SK-N-SH (cell line): ENCODE data around the gene TBXAS1. TPM values are rescaled to one million over a fixed set of nuclear protein-coding genes. Genes with fewer than 3 reads are reported as not detected.

Experiments used
- CTCF ChIA-PET: fragments of 300-600, 350-600 bp; formaldehyde crosslinking; extraction: SDS; loops from one replicate; lab custom pipeline; 2021; lab: Yijun Ruan, JAX
- POLR2A ChIA-PET: fragments of 350-600 bp; sonication (Branson Sonifier 250); formaldehyde crosslinking; extraction: SDS; loops from one replicate; lab custom pipeline; 2020; ENCODE audit warnings: antibody characterized with exemption, inconsistent platforms; lab: Yijun Ruan, JAX
- DNase-seq: peaks from one replicate; pipeline ENCODE4 v3.0.0; 2012
- H2AFZ ChIP-seq: fragments of 200-600 bp; sonication (generic); 2 replicates; pipeline ENCODE4 v1.8.1; 2016; ENCODE audit warnings: antibody characterized with exemption, mild to moderate bottlenecking, low read depth
- H3F3A ChIP-seq: fragments of 200-600 bp; sonication (generic); replicated peaks from 2 replicates; pipeline ENCODE3; 2016; ENCODE audit warnings: antibody characterized with exemption, mild to moderate bottlenecking; ENCODE audit not compliant: insufficient read depth
- H3K27ac ChIP-seq, 2 experiments: fragments of 200-500 bp in 1 of 2; fragments of 200-600 bp in 1 of 2; sonication (Bioruptor generic) in 1 of 2; sonication (generic), shearing (Covaris generic) in 1 of 2; 2 replicates each; pipeline versions ENCODE4 v1.5.1 to v1.6.1; 2014 to 2016; ENCODE audit warnings: low read depth in 2 of 2, inconsistent platforms in 1 of 2, low read length in 1 of 2, mild to moderate bottlenecking in 1 of 2, mixed read lengths in 1 of 2
- H3K27me3 ChIP-seq: fragments of 200-600 bp; sonication (generic), shearing (Covaris generic); 2 replicates; pipeline ENCODE4 v1.6.1; 2016; ENCODE audit warnings: mixed run types; ENCODE audit not compliant: insufficient read depth
- H3K36me3 ChIP-seq, 2 experiments: fragments of 200-500 bp in 1 of 2; fragments of 200-600 bp in 1 of 2; sonication (Bioruptor generic) in 1 of 2; sonication (generic) in 1 of 2; replicated peaks in 1 of 2; 2 replicates each; pipeline versions ENCODE3 to v1.5.1; 2014 to 2016; ENCODE audit warnings: low read length in 1 of 2, mild to moderate bottlenecking in 1 of 2; ENCODE audit not compliant: insufficient read depth in 2 of 2, control insufficient read depth in 1 of 2
- H3K4me1 ChIP-seq, 2 experiments: fragments of 200-500 bp in 1 of 2; fragments of 200-600 bp in 1 of 2; sonication (Bioruptor generic) in 1 of 2; sonication (generic), shearing (Covaris generic) in 1 of 2; 2 replicates each; pipeline versions ENCODE4 v1.5.1 to v1.6.1; 2014 to 2016; ENCODE audit warnings: low read depth in 1 of 2, low read length in 1 of 2, mixed run types in 1 of 2; ENCODE audit not compliant: insufficient read depth in 2 of 2, control insufficient read depth in 1 of 2
- H3K4me2 ChIP-seq: fragments of 200-600 bp; sonication (generic), shearing (Covaris generic); 2 replicates; pipeline ENCODE4 v1.6.1; 2017; ENCODE audit warnings: mixed run types
- H3K4me3 ChIP-seq, 2 experiments: fragments of 200-500 bp in 1 of 2; fragments of 200-600 bp in 1 of 2; sonication (Bioruptor generic) in 1 of 2; sonication (generic), shearing (Covaris generic) in 1 of 2; 2 replicates each; pipeline versions ENCODE4 v1.5.1 to v1.8.1; 2014 to 2016; ENCODE audit warnings: low read depth in 2 of 2, inconsistent platforms in 1 of 2, low read length in 1 of 2, mild to moderate bottlenecking in 1 of 2, mixed read lengths in 1 of 2, moderate library complexity in 1 of 2
- H3K79me2 ChIP-seq: fragments of 200-600 bp; sonication (generic); 2 replicates; pipeline ENCODE4 v1.8.1; 2017; ENCODE audit warnings: mild to moderate bottlenecking; ENCODE audit not compliant: insufficient read depth
- H3K9ac ChIP-seq: fragments of 200-600 bp; sonication (generic); 2 replicates; pipeline ENCODE4 v1.6.1; 2017; ENCODE audit warnings: mixed run types
- H3K9me2 ChIP-seq: fragments of 200-600 bp; sonication (generic); 2 replicates; pipeline ENCODE4 v1.6.1; 2017; ENCODE audit warnings: mixed run types
- H3K9me3 ChIP-seq: fragments of 200-600 bp; sonication (generic); 2 replicates; pipeline ENCODE4 v1.6.1; 2017; ENCODE audit warnings: mixed run types, mild to moderate bottlenecking, moderate library complexity
- H4K20me1 ChIP-seq: fragments of 200-600 bp; sonication (generic); 2 replicates; pipeline ENCODE4 v1.6.1; 2017; ENCODE audit warnings: mild to moderate bottlenecking, mixed run types; ENCODE audit not compliant: insufficient read depth
- EP300 ChIP-seq, 2 experiments: IDR thresholded peaks; 2 replicates each; pipeline versions ENCODE4 v1.4.0 to v1.6.1; 2012; ENCODE audit warnings: borderline replicate concordance in 1 of 2, low read depth in 1 of 2, low read length in 1 of 2
- FOXJ3 ChIP-seq: sonication (generic); formaldehyde crosslinking; IDR thresholded peaks from 2 replicates; pipeline ENCODE4 v1.5.1; 2020; ENCODE audit warnings: mild to moderate bottlenecking, missing genetic modification reagents
- FOXM1 ChIP-seq: IDR thresholded peaks from 2 replicates; pipeline ENCODE4 v1.4.0; 2012; ENCODE audit warnings: low read depth, mild to moderate bottlenecking
- MEF2A ChIP-seq: IDR thresholded peaks from 2 replicates; pipeline ENCODE4 v1.4.0; 2012; ENCODE audit warnings: low read depth, borderline replicate concordance
- MXI1 ChIP-seq: IDR thresholded peaks from 2 replicates; pipeline ENCODE4 v1.6.1; 2012; ENCODE audit warnings: mild to moderate bottlenecking, low read depth, low read length, improper control_type of control experiment
- NFIC ChIP-seq: IDR thresholded peaks from 2 replicates; pipeline ENCODE4 v1.4.0; 2012; ENCODE audit warnings: borderline replicate concordance
- POLR2AphosphoS5 ChIP-seq: IDR thresholded peaks from 2 replicates; pipeline ENCODE4 v1.6.1; 2012; ENCODE audit warnings: low read depth, low read length
- RAD21 ChIP-seq: IDR thresholded peaks from 2 replicates; pipeline ENCODE4 v1.6.1; 2012; ENCODE audit warnings: mild to moderate bottlenecking, low read length
- RXRA ChIP-seq: IDR thresholded peaks from 2 replicates; pipeline ENCODE4 v1.4.0; 2012; ENCODE audit warnings: low read depth, mild to moderate bottlenecking, borderline replicate concordance
- SMC3 ChIP-seq: IDR thresholded peaks from 2 replicates; pipeline ENCODE4 v1.6.1; 2012; ENCODE audit warnings: low read depth, low read length, improper control_type of control experiment
- TAF1 ChIP-seq: IDR thresholded peaks from 2 replicates; pipeline ENCODE4 v1.6.1; 2012; ENCODE audit warnings: low read depth, mild to moderate bottlenecking, low read length, moderate library complexity, borderline replicate concordance
- TCF12 ChIP-seq: IDR thresholded peaks from 2 replicates; pipeline ENCODE4 v1.4.0; 2012
- WGBS: methylation state at CpG from one replicate; pipeline ENCODE4 v1.1.6; 2017; ENCODE audit warnings: low lambda C conversion rate; 5-methylcytosine and 5-hydroxymethylcytosine counted together
- polyA plus RNA-seq, 3 experiments: library from polyadenylated mRNA; depleted of rRNA; stranded (reverse); fragments of >200 nt; gene quantifications; 2 replicates each; pipeline ENCODE4 v1.2.3, GENCODE V29; 2012
- TF ChIP-seq, protein P1 (sequence below): IDR thresholded peaks from 2 replicates; pipeline ENCODE4 v1.4.0; 2012; ENCODE audit warnings: low read depth
- TF ChIP-seq, protein P2 (sequence below): fragments of 150-350 bp; IDR thresholded peaks from 2 replicates; pipeline ENCODE4 v1.6.1; 2017; ENCODE audit warnings: antibody characterized with exemption, low read length, low read depth, borderline replicate concordance
- TF ChIP-seq, protein P3 (sequence below): IDR thresholded peaks from 2 replicates; pipeline ENCODE4 v1.6.1; 2012; ENCODE audit warnings: mild to moderate bottlenecking, low read depth, low read length, moderate library complexity
- TF ChIP-seq, protein P4 (sequence below): IDR thresholded peaks from 2 replicates; pipeline ENCODE4 v1.4.0; 2012; ENCODE audit warnings: low read depth, borderline replicate concordance
- TF ChIP-seq, protein P5 (sequence below): IDR thresholded peaks from 2 replicates; pipeline ENCODE4 v1.4.0; 2012; ENCODE audit warnings: low read depth, borderline replicate concordance

TBXAS1 gene
- polyA plus RNA-seq, 1 of the 3 experiments (the other 2 are of a cell fraction), result 4.4 TPM

DNA sequence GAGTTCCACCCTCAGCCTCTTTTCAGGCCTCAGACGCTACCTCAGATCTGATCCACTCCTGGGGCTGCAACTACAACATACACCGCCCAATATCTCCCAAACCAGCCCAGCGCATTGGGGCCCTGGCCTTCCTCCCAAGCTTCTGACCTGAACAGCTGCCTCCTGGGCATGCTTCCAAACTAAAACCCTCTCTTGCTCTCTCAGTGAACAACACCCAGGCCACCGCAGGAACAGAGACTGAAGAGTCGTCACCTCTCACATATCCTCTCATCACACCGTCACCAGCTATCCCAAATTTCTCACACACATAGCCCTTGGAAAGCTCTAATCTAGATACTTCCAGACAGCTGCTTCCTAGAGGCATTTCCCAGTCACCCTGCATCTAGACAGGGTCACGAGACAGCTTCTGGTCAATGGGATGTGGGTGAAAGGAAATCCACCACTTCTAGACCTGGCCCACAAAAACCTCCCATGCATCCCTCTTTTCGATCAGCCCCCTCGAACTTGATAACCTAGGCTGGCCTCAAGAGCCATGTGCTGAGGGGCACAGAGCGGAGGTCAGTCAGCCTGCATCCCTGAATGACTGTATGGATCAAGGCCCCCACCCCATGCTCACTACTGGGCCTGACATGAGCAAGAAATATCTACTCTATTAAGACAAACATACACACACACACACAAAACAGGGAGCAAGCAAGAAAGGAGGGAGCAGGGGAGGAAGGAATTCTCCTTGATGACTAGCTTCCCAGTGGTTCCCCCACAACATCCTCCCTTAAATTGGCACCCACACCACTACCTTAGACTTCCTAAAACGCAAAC lies 231.9 kb downstream of the TBXAS1 start:
- H2AFZ ChIP-seq, result no peak overlapping the region

DNA sequence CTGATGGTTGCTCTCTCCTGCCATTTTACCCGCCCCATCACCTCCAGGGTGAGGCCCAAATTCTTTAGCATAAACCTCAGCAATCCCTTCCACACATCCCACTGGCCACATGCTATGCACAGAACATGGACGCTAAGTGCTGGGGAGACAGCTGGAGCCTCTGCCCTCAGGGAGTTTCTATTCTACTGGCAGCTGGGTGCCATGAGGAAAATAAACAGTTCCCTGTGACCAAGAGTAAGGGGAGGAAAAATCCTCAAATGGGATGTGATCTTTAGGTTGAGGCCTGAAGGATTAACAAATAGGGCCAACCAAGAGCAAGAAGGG lies 232.5 kb downstream of the TBXAS1 start:
- TF ChIP-seq NFIC (no peak), RXRA (no peak), TAF1 (no peak), POLR2AphosphoS5 (no peak), RAD21 (no peak), MXI1 (no peak), EP300 (IDR thresholded peaks at IDR 0.05; ENCODE audit: borderline replicate concordance in 1 of 2, low read depth in 1 of 2, low read length in 1 of 2) (no peak), SMC3 (no peak), TCF12 (no peak), MEF2A (no peak), FOXJ3 (CRISPR knock-in tag) (no peak), FOXM1 (no peak)
- TF ChIP-seq, protein P1, sequence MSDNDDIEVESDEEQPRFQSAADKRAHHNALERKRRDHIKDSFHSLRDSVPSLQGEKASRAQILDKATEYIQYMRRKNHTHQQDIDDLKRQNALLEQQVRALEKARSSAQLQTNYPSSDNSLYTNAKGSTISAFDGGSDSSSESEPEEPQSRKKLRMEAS, result no peak
- TF ChIP-seq, protein P2, sequence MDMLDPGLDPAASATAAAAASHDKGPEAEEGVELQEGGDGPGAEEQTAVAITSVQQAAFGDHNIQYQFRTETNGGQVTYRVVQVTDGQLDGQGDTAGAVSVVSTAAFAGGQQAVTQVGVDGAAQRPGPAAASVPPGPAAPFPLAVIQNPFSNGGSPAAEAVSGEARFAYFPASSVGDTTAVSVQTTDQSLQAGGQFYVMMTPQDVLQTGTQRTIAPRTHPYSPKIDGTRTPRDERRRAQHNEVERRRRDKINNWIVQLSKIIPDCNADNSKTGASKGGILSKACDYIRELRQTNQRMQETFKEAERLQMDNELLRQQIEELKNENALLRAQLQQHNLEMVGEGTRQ, result no peak
- TF ChIP-seq, protein P3, sequence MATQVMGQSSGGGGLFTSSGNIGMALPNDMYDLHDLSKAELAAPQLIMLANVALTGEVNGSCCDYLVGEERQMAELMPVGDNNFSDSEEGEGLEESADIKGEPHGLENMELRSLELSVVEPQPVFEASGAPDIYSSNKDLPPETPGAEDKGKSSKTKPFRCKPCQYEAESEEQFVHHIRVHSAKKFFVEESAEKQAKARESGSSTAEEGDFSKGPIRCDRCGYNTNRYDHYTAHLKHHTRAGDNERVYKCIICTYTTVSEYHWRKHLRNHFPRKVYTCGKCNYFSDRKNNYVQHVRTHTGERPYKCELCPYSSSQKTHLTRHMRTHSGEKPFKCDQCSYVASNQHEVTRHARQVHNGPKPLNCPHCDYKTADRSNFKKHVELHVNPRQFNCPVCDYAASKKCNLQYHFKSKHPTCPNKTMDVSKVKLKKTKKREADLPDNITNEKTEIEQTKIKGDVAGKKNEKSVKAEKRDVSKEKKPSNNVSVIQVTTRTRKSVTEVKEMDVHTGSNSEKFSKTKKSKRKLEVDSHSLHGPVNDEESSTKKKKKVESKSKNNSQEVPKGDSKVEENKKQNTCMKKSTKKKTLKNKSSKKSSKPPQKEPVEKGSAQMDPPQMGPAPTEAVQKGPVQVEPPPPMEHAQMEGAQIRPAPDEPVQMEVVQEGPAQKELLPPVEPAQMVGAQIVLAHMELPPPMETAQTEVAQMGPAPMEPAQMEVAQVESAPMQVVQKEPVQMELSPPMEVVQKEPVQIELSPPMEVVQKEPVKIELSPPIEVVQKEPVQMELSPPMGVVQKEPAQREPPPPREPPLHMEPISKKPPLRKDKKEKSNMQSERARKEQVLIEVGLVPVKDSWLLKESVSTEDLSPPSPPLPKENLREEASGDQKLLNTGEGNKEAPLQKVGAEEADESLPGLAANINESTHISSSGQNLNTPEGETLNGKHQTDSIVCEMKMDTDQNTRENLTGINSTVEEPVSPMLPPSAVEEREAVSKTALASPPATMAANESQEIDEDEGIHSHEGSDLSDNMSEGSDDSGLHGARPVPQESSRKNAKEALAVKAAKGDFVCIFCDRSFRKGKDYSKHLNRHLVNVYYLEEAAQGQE, result no peak
- TF ChIP-seq, protein P4, sequence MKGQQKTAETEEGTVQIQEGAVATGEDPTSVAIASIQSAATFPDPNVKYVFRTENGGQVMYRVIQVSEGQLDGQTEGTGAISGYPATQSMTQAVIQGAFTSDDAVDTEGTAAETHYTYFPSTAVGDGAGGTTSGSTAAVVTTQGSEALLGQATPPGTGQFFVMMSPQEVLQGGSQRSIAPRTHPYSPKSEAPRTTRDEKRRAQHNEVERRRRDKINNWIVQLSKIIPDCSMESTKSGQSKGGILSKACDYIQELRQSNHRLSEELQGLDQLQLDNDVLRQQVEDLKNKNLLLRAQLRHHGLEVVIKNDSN, result no peak
- TF ChIP-seq, protein P5, sequence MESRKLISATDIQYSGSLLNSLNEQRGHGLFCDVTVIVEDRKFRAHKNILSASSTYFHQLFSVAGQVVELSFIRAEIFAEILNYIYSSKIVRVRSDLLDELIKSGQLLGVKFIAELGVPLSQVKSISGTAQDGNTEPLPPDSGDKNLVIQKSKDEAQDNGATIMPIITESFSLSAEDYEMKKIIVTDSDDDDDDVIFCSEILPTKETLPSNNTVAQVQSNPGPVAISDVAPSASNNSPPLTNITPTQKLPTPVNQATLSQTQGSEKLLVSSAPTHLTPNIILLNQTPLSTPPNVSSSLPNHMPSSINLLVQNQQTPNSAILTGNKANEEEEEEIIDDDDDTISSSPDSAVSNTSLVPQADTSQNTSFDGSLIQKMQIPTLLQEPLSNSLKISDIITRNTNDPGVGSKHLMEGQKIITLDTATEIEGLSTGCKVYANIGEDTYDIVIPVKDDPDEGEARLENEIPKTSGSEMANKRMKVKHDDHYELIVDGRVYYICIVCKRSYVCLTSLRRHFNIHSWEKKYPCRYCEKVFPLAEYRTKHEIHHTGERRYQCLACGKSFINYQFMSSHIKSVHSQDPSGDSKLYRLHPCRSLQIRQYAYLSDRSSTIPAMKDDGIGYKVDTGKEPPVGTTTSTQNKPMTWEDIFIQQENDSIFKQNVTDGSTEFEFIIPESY, result no peak
- Histone ChIP-seq H3K36me3 (no peaks in the 10 kb centered on the region), H3K4me3 (no peak overlapping the region), H3K27ac (peak overlapping the region in 1 of 2 experiments; percentile 8; a peak in 1 of 4 replicates), H3K9me3 (peaks cover 6% of the 10 kb centered on the region; the same call in 1 of the 2 replicates), H3K9ac (no peak overlapping the region), H3K9me2 (no peaks in the 10 kb centered on the region), H3K4me2 (peak overlapping the region; percentile 72), H2AFZ (no peak overlapping the region), H3K79me2 (0 out of 2 replicates have a peak, but pooled peaks cover 5% of the 10 kb centered on the region), H3K27me3 (no peaks in the 10 kb centered on the region), H4K20me1 (no peaks in the 10 kb centered on the region), H3K4me1 (peaks cover 18 to 34% of the 10 kb centered on the region in 2 experiments), H3F3A (peaks cover 20% of the 10 kb centered on the region)
- ChIA-PET CTCF (no interaction called here), POLR2A (no interaction called here)
- 97% methylated on average over 2 of the region's 2 CpGs for WGBS
- no peak for DNase-seq

More for the DNA sequence above, 231.9 kb downstream of the TBXAS1 start:
- Histone ChIP-seq H3K36me3 (no peaks in the 10 kb centered on the region), H4K20me1 (no peaks in the 10 kb centered on the region), H3K9me3 (0 out of 2 replicates have a peak, but pooled peaks cover under 1% of the 10 kb centered on the region), H3K4me1 (peaks cover 18 to 34% of the 10 kb centered on the region in 2 experiments), H3K27ac (peak overlapping the region in 1 of 2 experiments; percentile 8; a peak in 1 of 4 replicates), H3F3A (peaks cover 20% of the 10 kb centered on the region), H3K4me2 (peak overlapping the region; percentile 72; the same call in 1 of the 2 replicates), H3K27me3 (no peaks in the 10 kb centered on the region), H3K9ac (no peak overlapping the region), H3K4me3 (no peak overlapping the region; a peak in 1 of 4 replicates), H3K79me2 (0 out of 2 replicates have a peak, but pooled peaks cover 5% of the 10 kb centered on the region), H3K9me2 (no peaks in the 10 kb centered on the region)
- DNase-seq, result no peak
- ChIA-PET POLR2A (no interaction called here), CTCF (interaction anchor here (0.6 to 1.4 kb wide), 4 partner anchors 18 to 59 kb away, joined by 3 to 4 read pairs (median 4); no protein-coding TSS in a partner anchor)
- WGBS, result 92% methylated on average over 11 of the region's 11 CpGs
- 0 out of 2 replicates have a peak, but pooled peaks have one; percentile 45 for TF ChIP-seq NFIC
- TF ChIP-seq EP300 (IDR thresholded peaks at IDR 0.05; ENCODE audit: borderline replicate concordance in 1 of 2, low read depth in 1 of 2, low read length in 1 of 2), result no peak
